ES-I3 (cell line): Measurements from ENCODE around the gene FUT9.

ENCODE experiments used
- H3K36me3 ChIP-seq: 2 replicates; pipeline ENCODE4 v1.6.1; 2013; ENCODE audit warnings: mild to moderate bottlenecking, low read length, control low read depth, moderate library complexity; ENCODE audit not compliant: insufficient read depth
- H3K4me1 ChIP-seq: 2 replicates; pipeline ENCODE4 v1.6.1; 2013; ENCODE audit warnings: mild to moderate bottlenecking, control low read depth, low read length; ENCODE audit not compliant: insufficient read depth
- H3K9ac ChIP-seq: 2 replicates; pipeline ENCODE4 v1.6.1; 2013; ENCODE audit warnings: low read depth, mild to moderate bottlenecking, low read length, moderate library complexity
- H3K9me3 ChIP-seq: 2 replicates; pipeline ENCODE4 v1.6.1; 2013; ENCODE audit warnings: mild to moderate bottlenecking, low read length, moderate library complexity; ENCODE audit not compliant: control insufficient read depth, insufficient read depth

FUT9 gene

DNA sequence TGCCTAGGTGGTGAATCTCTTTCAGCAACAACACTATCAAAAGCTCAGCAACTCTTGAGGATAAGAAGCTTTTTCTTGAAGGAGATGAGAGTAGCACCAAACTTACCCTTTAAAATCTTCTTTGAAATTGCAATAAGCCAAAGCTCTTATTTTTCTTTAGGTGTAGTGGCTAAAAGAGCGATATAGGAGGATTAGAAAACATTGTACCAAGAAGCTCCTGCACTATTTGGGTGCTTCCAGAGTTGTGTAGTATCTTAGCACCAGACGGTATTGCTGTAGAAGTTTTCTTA, 1.2 kb downstream of the FUT9 start:
- no peaks in the 10 kb centered on the region; the same call in 1 of the 2 replicates for H3K4me1 ChIP-seq
- no peak overlapping the region; the same call in 1 of the 2 replicates for H3K9ac ChIP-seq
- H3K36me3 ChIP-seq = no peaks in the 10 kb centered on the region

DNA sequence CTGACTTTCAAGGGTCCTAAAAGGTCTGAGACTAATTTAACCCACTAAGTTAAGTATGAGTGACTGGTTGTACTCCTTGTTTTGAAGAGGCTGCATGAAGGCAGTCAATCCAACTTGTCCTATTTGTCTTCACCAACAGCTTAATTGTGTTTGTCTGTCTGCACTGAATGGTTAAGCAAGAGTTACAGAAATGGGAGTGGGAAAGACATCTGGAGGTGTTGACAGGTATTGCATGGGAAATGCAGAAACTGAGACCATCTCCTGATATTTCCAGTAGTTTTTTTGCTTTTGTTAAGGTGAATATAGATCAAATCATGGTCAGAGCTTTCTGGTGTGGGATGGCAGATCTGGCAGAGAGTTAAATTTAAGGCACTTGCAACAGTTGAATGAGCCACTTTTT, 6.5 kb downstream of the FUT9 start:
- H3K36me3 ChIP-seq = no peaks in the 10 kb centered on the region
- no peak overlapping the region for H3K9ac ChIP-seq
- H3K9me3 ChIP-seq = no peaks in the 10 kb centered on the region
- no peaks in the 10 kb centered on the region for H3K4me1 ChIP-seq

More for the DNA sequence above, 1.2 kb downstream of the FUT9 start:
- H3K9me3 ChIP-seq = no peaks in the 10 kb centered on the region

DNA sequence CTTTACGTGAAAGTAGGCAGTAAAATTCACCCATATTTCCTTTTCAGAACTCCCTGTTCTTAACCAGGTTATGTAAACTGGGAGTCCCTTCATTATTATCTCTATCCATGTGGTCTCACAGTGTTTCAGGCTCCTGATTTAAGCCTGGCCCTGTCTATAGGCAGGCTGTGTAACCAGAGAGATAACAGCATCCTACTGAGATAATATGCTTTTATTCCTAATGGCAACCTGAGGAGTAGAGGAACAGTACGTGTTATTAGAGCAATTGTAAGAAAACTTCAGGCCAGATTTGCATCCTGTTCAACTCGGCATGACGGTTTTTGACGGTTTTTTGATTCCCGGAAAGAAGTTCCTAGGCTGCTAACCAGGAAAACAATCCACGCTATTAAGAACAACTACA, 16.9 kb downstream of the FUT9 start:
- Histone ChIP-seq H3K9ac (no peak overlapping the region), H3K4me1 (no peaks in the 10 kb centered on the region), H3K36me3 (no peaks in the 10 kb centered on the region), H3K9me3 (no peaks in the 10 kb centered on the region)

DNA sequence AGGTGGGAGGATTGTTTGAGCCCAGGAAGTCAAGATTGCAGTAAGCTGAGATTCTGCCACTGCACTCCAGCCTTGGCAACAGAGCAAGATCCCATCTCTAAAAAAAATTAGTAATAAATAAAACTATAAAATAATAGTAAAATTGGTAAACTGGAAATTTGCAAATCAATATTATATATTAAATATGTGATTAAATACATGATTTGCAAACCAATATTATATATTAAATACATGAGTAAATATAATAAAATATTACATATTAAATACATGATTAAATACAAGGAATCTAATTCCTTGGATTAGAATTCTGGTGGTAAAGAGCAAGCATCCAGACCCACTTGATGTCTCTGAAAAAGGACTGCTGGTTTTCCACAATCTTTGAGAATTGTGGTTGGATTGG, 35.8 kb downstream of the FUT9 start:
- Histone ChIP-seq H3K9ac (no peak overlapping the region), H3K4me1 (no peaks in the 10 kb centered on the region)

DNA sequence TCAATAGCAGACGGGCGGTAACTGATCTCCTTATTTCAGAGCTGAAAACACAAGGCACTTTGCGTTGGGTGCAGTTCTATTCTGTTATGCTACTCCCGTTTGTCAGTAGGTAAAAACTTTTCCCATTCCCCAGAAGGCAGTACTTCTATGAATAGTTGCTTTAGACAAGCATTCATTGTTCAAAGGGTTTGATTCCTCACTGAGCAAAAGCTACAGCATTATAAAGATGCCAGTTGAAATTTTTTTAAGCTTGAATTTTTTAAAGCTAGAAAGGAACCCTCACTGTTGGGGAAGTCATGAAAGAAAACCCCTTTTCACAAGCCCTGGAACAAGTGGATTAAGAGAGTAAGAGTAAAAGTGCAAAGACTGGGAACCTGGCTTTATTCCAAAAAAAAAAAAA, 42.3 kb downstream of the FUT9 start:
- Histone ChIP-seq H3K36me3 (no peaks in the 10 kb centered on the region), H3K9ac (no peak overlapping the region), H3K9me3 (no peaks in the 10 kb centered on the region), H3K4me1 (no peaks in the 10 kb centered on the region)

More for the DNA sequence above, 35.8 kb downstream of the FUT9 start:
- Histone ChIP-seq H3K9me3 (no peaks in the 10 kb centered on the region), H3K36me3 (no peaks in the 10 kb centered on the region)

DNA sequence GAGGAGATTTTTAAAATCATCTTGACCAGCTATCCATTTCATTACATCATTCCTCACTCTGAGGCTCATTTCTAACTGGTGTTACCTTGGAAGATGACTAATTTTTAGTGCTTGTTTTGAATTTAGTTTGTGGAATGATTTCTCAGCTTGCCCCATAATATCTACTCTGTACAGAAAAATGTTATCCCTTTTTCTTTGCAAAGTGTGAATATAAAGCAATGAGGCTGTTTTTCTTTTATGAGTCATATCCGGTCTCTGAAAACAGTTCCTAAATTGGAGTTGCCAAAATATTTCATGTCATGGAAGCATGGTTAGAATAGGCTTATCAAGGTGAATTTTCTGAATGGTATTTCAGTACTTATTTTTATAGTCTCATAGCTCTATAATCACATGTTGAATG, 43.8 kb downstream of the FUT9 start:
- Histone ChIP-seq H3K9ac (no peak overlapping the region), H3K36me3 (no peaks in the 10 kb centered on the region), H3K9me3 (no peaks in the 10 kb centered on the region), H3K4me1 (no peaks in the 10 kb centered on the region)

DNA sequence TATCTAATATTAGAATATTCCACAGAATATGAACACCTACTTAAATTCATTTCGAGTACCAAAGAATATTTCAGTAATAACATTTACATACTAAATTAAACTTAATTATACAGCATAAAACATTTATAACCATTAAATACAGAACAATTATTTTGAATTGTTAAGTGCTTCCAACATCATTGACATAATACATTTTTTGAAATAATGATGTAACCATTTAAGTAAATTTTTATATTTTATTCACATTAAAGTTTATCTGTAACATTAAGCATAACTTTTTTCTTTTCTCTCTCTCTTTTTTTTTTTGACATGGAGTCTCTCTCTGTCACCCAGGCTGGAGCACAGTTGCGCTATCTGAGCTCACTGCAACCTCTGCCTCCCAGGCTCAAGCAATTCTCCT, 44.5 kb downstream of the FUT9 start:
- Histone ChIP-seq H3K9me3 (no peaks in the 10 kb centered on the region), H3K36me3 (no peaks in the 10 kb centered on the region), H3K9ac (no peak overlapping the region), H3K4me1 (no peaks in the 10 kb centered on the region)

DNA sequence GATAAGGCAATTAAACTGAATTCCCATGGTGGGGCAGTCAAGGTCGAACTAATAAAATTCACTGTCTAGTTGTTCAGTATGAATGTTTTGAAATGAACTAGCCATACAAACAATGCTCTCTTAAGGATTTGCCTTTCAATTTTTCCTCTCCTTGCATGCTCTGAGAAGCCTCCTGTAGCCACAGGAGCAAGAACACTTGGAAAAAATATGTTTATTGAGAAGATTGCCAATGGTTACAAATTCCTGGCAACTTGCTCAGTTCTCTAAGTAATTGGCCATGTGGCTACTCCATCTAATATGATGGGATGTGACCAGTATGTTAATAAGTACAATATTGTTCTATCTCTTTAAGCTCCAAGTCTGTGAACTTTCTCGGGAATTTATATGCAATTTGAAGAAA, 49.4 kb downstream of the FUT9 start:
- no peaks in the 10 kb centered on the region for H3K4me1 ChIP-seq
- no peak overlapping the region for H3K9ac ChIP-seq
- no peaks in the 10 kb centered on the region for H3K9me3 ChIP-seq
- no peaks in the 10 kb centered on the region for H3K36me3 ChIP-seq

DNA sequence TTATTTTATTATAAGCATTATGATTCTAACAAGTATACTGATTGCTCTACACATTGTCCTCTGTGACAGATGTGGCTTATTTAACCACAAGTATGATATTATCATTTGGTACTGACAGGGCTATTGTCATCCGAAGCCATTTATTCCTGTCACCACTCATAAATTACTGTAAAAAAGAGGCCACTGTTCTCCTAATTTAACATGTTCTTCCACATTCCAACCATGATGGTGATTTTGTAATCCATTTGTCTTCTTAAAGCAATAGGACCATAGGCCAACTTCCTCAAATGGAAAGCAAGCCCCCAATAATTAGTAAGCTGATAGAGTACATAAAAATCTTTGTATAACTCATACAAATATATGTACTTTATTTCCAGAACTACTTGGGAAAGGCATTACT, 50.6 kb downstream of the FUT9 start:
- no peaks in the 10 kb centered on the region for H3K4me1 ChIP-seq
- H3K9me3 ChIP-seq = no peaks in the 10 kb centered on the region
- no peaks in the 10 kb centered on the region for H3K36me3 ChIP-seq
- no peak overlapping the region for H3K9ac ChIP-seq

DNA sequence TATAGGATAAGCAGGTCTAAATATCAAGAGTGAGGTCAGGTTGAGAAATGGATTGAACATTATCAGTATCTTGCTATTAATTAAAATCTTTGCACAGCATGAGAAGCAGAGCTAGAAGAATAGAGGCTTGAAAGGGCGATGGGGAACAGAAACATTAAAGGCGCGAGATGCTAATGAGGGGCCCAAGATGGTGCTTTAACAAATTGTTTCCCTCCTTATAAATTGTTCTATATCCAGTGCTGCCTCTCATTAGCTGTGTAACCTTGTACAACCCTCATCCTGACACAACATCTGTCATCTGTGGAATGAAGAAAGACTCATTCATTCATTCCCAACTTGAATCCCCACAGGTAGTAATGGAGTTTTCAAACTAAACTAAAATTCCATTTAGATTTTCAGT, 57.8 kb downstream of the FUT9 start:
- Histone ChIP-seq H3K36me3 (no peaks in the 10 kb centered on the region), H3K4me1 (no peaks in the 10 kb centered on the region), H3K9me3 (no peaks in the 10 kb centered on the region), H3K9ac (no peak overlapping the region)

DNA sequence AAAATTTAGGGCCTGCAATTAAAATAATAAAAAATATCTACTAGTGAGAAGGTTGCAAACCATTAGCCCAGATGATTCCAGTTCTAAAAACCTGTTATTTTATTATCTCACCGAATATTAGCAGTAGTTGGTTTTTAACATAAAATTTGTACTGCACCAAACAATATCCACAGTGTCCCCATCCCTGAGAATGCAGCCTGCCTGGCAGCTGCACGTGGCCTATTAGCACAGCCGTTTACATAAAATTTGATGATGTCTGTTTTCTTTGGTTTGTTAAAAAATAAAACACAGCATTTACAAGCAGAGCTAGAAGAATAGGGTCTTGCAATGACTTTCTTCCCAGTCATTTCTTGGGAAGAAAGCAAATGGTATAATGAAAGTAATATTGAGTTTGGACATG, 58.2 kb downstream of the FUT9 start:
- H3K9me3 ChIP-seq = no peaks in the 10 kb centered on the region
- no peaks in the 10 kb centered on the region for H3K4me1 ChIP-seq
- no peaks in the 10 kb centered on the region for H3K36me3 ChIP-seq
- H3K9ac ChIP-seq = no peak overlapping the region

DNA sequence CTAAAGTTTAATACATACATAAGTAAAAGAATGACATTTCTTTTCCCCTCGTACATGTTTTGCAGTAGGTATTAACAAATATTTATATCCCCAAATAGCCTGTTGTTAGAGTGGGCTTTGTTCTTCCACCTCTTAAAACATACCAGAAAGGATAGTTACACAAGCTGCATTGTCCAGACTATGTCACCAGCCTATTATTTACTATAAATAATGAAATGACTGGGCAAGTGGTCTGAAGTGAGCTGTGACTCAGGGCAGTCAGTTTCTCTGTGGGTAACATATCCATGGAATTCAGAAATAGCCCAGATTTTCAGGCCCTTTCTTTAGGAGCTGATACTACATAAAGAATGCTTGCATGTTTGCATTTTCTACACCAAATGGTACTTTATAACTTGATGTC, 60.1 kb downstream of the FUT9 start:
- Histone ChIP-seq H3K36me3 (no peaks in the 10 kb centered on the region), H3K4me1 (no peaks in the 10 kb centered on the region), H3K9ac (no peak overlapping the region), H3K9me3 (no peaks in the 10 kb centered on the region)

DNA sequence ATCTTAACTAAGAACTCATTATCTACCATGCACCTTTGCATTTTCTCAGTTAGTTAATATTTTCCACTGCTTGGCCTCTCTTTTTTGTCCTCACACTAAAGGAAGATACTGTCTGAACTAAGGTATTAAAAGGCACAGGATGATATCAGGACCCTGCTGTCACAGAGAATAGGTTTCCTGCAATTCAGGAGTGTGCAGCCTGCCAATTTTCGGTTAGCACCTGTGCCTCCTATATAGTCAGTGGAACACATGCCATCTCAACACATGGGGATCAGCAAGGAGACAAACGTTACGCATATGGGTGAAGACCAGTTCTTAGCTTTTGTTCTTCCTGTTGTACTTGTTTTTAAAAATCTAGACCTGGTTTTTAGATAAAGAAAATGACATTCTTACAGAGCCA, 71.0 kb downstream of the FUT9 start:
- Histone ChIP-seq H3K9ac (no peak overlapping the region), H3K36me3 (no peaks in the 10 kb centered on the region), H3K9me3 (0 out of 2 replicates have a peak, but pooled peaks cover 2% of the 10 kb centered on the region), H3K4me1 (no peaks in the 10 kb centered on the region)

DNA sequence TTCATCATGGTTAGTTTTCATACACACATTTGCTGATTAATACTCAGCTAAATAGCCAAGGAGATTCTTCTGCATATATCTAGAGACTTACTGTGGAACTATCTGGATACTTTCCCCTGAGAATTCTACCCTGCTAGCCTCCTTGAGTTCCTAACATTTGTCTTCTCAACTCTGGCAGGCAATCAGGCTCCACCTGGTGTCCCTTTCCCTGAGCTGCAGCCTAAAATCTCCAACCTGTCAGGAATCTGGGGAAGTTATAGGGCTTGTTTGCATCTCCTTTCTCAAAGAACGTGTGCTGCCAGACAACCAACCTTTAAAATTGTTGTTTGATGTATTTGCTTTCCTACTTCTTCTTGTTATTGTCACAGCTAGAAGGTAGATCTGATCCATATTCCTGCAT, 73.4 kb downstream of the FUT9 start:
- no peaks in the 10 kb centered on the region for H3K4me1 ChIP-seq
- H3K9me3 ChIP-seq = 0 out of 2 replicates have a peak, but pooled peaks cover 2% of the 10 kb centered on the region
- H3K9ac ChIP-seq = no peak overlapping the region
- no peaks in the 10 kb centered on the region for H3K36me3 ChIP-seq

DNA sequence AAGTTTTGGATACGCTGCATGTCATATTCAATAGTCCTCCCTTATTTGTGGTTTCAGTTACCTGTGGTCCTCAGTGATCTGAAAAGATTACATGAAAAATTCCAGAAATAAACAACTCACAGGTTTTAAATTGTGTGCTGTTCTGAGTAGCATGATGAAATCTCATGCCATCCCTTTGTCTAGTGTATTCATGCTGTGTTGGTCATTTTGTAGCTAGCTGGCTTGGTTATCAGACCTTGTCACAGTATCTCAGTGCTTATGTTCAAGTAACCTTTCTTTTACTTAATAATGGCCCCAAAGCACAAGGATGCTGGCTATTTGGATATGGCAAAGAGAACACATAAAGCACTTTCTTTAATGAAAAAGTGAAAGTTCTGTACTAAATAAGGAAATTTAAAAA, 78.3 kb downstream of the FUT9 start:
- H3K4me1 ChIP-seq = no peaks in the 10 kb centered on the region
- H3K36me3 ChIP-seq = no peaks in the 10 kb centered on the region
- H3K9me3 ChIP-seq = no peaks in the 10 kb centered on the region
- H3K9ac ChIP-seq = no peak overlapping the region

DNA sequence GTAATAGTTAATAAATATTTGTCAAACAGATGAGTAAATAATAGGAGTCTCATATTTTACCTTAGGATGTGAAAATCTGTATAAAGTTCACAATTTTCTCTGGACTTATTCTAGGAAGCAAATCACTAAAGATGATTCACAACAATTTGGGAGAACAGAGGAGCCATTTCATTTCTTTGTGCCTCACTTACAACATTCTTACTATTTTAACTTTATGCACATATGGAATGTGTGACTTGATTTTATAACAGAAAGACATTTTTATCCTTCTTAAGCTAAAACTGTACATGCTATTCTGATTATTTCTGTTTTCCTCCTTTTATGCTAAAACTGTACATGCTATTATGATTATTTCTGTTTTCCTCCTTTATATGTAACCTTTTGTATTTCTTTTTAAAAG, 83.3 kb downstream of the FUT9 start:
- Histone ChIP-seq H3K36me3 (no peaks in the 10 kb centered on the region), H3K4me1 (no peaks in the 10 kb centered on the region), H3K9me3 (no peaks in the 10 kb centered on the region)

More for the DNA sequence above, 83.3 kb downstream of the FUT9 start:
- H3K9ac ChIP-seq = no peak overlapping the region
